OCI-LY3 (cell line): ENCODE results near the gene PPP1R9A.

Experiments used
- H2AFZ ChIP-seq: fragments of 200-600, 300-600 bp; shearing (Covaris generic); 2 replicates; pipeline ENCODE4 v1.6.0; 2014; ENCODE audit warnings: antibody characterized with exemption, low read depth, low read length
- H3K27ac ChIP-seq: fragments of 200-600, 300-600 bp; sonication (generic); 2 replicates; pipeline ENCODE4 v1.5.1; 2014; ENCODE audit warnings: mild to moderate bottlenecking, low read length, moderate library complexity, mixed read lengths
- H3K27me3 ChIP-seq: fragments of 200-600, 300-600 bp; sonication (generic); 2 replicates; pipeline ENCODE4 v1.6.1; 2014; ENCODE audit warnings: low read depth, low read length, mixed read lengths
- H3K36me3 ChIP-seq: fragments of 200-600, 300-600 bp; sonication (generic); replicated peaks from 2 replicates; pipeline ENCODE3; 2014; ENCODE audit warnings: low read depth, low read length, mixed read lengths
- H3K4me1 ChIP-seq: fragments of 300-600, 200-600 bp; sonication (generic); 2 replicates; pipeline ENCODE4 v1.6.1; 2014; ENCODE audit warnings: low read length, mixed read lengths
- H3K4me2 ChIP-seq: fragments of 200-600, 300-600 bp; sonication (generic); 2 replicates; pipeline ENCODE4 v1.6.1; 2014; ENCODE audit warnings: low read length, mixed read lengths
- H3K4me3 ChIP-seq: fragments of 300-600, 200-600 bp; sonication (generic); 2 replicates; pipeline ENCODE4 v1.5.1; 2014; ENCODE audit warnings: antibody characterized with exemption, mild to moderate bottlenecking, low read length, moderate library complexity
- H3K79me2 ChIP-seq: fragments of 300-600, 200-600 bp; shearing (Covaris generic); 2 replicates; pipeline ENCODE4 v1.6.1; 2014; ENCODE audit warnings: mild to moderate bottlenecking, low read length, mixed read lengths
- H3K9ac ChIP-seq: fragments of 300-600, 200-600 bp; shearing (Covaris generic); 2 replicates; pipeline ENCODE4 v1.6.0; 2014; ENCODE audit warnings: mild to moderate bottlenecking, low read length, moderate library complexity
- H3K9me3 ChIP-seq: fragments of 200-600, 300-600 bp; shearing (Covaris generic); 2 replicates; pipeline ENCODE4 v1.6.1; 2014; ENCODE audit warnings: low read length, mixed read lengths; ENCODE audit not compliant: insufficient read depth
- H4K20me1 ChIP-seq: fragments of 200-600, 300-600 bp; sonication (generic); 2 replicates; pipeline ENCODE4 v1.6.1; 2016; ENCODE audit warnings: low read length, mixed read lengths; ENCODE audit not compliant: insufficient read depth
- CTCF ChIP-seq: fragments of 200-600, 300-600 bp; sonication (generic); IDR thresholded peaks from 2 replicates; pipeline ENCODE4 v1.5.1; 2014; ENCODE audit warnings: antibody characterized with exemption, low read length, low read depth
- EZH2phosphoT487 ChIP-seq: fragments of 200-600 bp; shearing (Covaris generic); IDR thresholded peaks from 2 replicates; pipeline ENCODE4 v1.6.1; 2018; ENCODE audit warnings: antibody characterized with exemption, mixed run types, low read depth

PPP1R9A gene

GRCh38 chr7:95304990-95305389 is 397.6 kb downstream of the PPP1R9A start:
- H4K20me1 ChIP-seq, result no peaks in the 10 kb centered on the region
- no peak for TF ChIP-seq CTCF
- no peak for TF ChIP-seq EZH2phosphoT487
- no peaks in the 10 kb centered on the region for H3K79me2 ChIP-seq
- no peaks in the 10 kb centered on the region for H3K9me3 ChIP-seq
- no peak overlapping the region for H3K9ac ChIP-seq
- H3K36me3 ChIP-seq, result no peaks in the 10 kb centered on the region
- no peak overlapping the region for H3K27ac ChIP-seq
- no peak overlapping the region for H3K4me3 ChIP-seq
- no peak overlapping the region for H2AFZ ChIP-seq
- no peak overlapping the region for H3K4me2 ChIP-seq
- H3K27me3 ChIP-seq, result peaks cover 5% of the 10 kb centered on the region; the same call in 1 of the 2 replicates
- H3K4me1 ChIP-seq, result no peaks in the 10 kb centered on the region

- Histone ChIP-seq H2AFZ (no peak overlapping the region), H3K4me1 (peaks cover 11% of the 10 kb centered on the region), H3K9ac (no peak overlapping the region), H3K36me3 (no peaks in the 10 kb centered on the region), H3K27me3 (no peaks in the 10 kb centered on the region), H3K9me3 (no peaks in the 10 kb centered on the region), H3K27ac (no peak overlapping the region), H4K20me1 (no peaks in the 10 kb centered on the region), H3K4me3 (no peak overlapping the region), H3K4me2 (no peak overlapping the region), H3K79me2 (no peaks in the 10 kb centered on the region)
- TF ChIP-seq CTCF (no peak), EZH2phosphoT487 (no peak)
These were observed 402.6 kb downstream of the PPP1R9A start for GRCh38 chr7:95309951-95310350.

- no peaks in the 10 kb centered on the region for H3K79me2 ChIP-seq
- H3K27me3 ChIP-seq, result no peaks in the 10 kb centered on the region
- no peak overlapping the region for H3K27ac ChIP-seq
- no peak overlapping the region for H3K4me2 ChIP-seq
- H4K20me1 ChIP-seq, result no peaks in the 10 kb centered on the region
- H3K4me1 ChIP-seq, result peaks cover 12% of the 10 kb centered on the region
- H3K4me3 ChIP-seq, result no peak overlapping the region
- H3K36me3 ChIP-seq, result no peaks in the 10 kb centered on the region
- H2AFZ ChIP-seq, result no peak overlapping the region
- H3K9me3 ChIP-seq, result no peaks in the 10 kb centered on the region
- no peak overlapping the region for H3K9ac ChIP-seq
- TF ChIP-seq CTCF (no peak), EZH2phosphoT487 (no peak)
These were observed 404.0 kb downstream of the PPP1R9A start for GRCh38 chr7:95311389-95311788.

- Histone ChIP-seq H3K4me2 (no peak overlapping the region), H3K36me3 (no peaks in the 10 kb centered on the region), H3K27me3 (no peaks in the 10 kb centered on the region), H3K27ac (no peak overlapping the region), H3K79me2 (no peaks in the 10 kb centered on the region), H3K9me3 (no peaks in the 10 kb centered on the region), H2AFZ (no peak overlapping the region), H3K4me3 (no peak overlapping the region), H3K9ac (no peak overlapping the region), H3K4me1 (peaks cover 15% of the 10 kb centered on the region), H4K20me1 (no peaks in the 10 kb centered on the region)
- no peak for TF ChIP-seq CTCF
- no peak for TF ChIP-seq EZH2phosphoT487
These were observed 405.2 kb downstream of the PPP1R9A start for GRCh38 chr7:95312561-95312960.
